HG03108 (cell line): ENCODE results near the gene MSRB3.
"Not testable (repeated sequence)": the region's sequence is repeated elsewhere in the genome, so short reads cannot be mapped to it uniquely, and the experiment has no call there.

Experiments used
- ATAC-seq: cut with Tn5 transposase; IDR thresholded peaks from one replicate; pipeline ENCODE4 v1.9.1; 2021; ENCODE audit warnings: moderate library complexity; ENCODE audit not compliant: unreplicated experiment

MSRB3 gene

GRCh38 chr12:65449400-65449799 lies 170.9 kb downstream of the MSRB3 start:
- no peak for ATAC-seq

DNA sequence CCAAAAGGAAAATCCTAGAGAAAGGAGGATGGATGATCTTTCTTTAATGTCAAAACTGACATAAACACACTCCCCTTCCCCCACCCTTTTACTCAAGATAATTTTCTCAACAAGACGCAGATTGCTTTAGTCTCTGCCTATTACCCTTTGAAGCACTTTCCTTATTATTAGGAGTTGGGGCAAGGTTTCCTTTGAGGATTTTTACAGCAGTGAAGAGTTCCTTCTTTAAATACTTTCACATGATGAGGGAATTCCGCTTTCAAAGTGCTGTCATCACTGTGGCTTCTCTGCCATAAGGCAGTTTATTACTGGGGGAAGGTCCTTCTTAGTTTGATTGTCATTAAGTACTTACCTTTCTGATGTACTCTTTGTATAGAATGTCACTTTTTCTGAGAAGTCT lies 172.1 kb downstream of the MSRB3 start:
- ATAC-seq = no peak

DNA sequence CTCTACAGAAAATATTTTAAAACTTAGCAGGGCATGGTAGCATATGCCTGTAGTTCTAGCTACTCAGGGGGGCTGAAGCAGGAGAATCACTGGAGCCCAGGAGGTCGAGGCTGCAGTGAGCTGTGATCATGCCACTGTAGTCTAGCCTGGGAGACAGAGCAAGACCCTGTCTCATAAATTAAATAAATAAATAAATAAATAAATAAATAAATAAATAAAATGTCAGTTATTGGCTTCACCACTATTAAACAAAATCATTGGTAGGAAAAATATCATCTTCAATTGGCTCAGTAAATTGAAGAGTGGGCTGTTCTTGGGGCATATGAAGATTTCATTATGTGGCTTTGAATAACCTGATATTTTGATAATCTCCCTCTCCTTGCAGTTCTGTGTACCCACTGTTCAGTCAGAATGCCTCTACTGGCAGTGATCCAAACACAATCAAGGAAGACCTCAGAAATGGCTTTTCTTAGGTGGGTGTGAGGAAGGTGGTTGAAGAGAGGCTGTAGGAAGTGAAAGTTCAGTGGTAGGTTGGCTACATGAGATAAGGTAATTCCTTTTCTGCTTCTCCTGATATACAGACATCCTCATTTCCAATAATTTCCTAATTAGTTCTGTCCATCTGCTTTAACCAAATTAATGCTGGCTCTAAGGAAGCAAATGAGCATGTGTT lies 175.8 kb downstream of the MSRB3 start:
- no peak for ATAC-seq

- not testable (repeated sequence) for ATAC-seq
These were observed 178.9 kb downstream of the MSRB3 start for GRCh38 chr12:65457341-65457740.

- no peak for ATAC-seq
These were observed 180.2 kb downstream of the MSRB3 start for GRCh38 chr12:65458718-65459117.

DNA sequence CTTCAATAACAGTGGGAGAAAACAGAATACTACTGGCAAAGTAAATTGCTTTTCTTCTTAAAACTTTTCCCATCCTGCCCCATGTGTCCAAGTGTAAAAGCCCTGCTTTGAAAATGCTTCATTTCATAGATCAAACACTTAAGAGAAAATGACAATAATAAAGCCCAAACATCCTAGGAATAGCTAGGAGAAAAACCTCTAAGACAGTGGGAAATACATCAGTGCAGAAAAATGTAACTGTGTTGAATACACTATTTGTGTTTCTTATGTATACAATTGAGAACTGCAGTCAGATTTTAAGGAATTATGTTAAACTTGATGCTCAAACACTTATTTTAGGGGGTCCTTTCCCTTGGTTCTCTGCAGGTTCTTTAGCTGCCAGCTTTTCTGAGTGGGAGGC lies 181.1 kb downstream of the MSRB3 start:
- ATAC-seq = no peak

DNA sequence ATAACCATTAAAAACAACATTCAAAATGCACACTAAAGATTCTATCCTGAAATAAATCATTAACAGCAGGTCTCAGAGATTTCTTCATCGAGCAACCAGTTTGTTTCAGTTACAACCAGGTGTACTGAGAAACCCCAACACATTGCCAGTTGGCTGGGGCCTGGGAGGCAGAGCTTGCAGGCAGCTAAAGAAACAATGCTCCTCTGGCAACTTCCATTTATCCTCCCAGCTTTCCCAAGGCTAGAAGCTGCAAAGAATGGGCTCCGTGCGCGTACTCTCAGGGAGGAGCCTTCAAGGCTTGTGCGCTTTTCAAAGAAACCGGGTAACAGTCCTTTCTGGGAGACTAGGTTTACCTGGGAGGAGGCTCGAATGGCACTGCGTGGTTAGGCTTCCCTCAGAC lies 181.6 kb downstream of the MSRB3 start:
- no peak for ATAC-seq

- ATAC-seq = no peak
These were observed 182.5 kb downstream of the MSRB3 start for GRCh38 chr12:65461017-65461416.

GRCh38 chr12:65462484-65462883 lies 184.0 kb downstream of the MSRB3 start:
- ATAC-seq = no peak

- ATAC-seq = no peak
These were observed 184.6 kb downstream of the MSRB3 start for GRCh38 chr12:65463082-65463481.

DNA sequence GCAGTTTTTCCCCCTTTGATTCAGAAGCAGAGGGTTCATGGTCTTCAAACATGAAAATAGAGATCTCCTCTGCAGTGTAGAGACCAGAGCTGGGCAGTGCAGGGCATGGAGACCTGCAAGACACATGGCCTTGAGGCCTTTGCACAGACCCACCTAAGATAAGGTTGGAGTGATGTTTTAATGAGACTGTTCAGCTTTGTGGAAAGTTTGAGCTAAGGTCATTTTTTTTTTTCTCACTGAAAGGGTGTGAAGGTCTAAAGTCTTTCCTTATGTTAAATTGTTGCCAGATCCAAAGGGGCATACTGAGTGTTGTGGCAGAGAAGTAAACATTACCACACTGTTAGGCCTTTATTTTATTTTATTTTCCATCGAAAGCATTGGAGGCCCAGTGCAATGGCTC lies 185.1 kb downstream of the MSRB3 start:
- no peak for ATAC-seq

GRCh38 chr12:65464930-65465329 lies 186.4 kb downstream of the MSRB3 start:
- no peak for ATAC-seq

DNA sequence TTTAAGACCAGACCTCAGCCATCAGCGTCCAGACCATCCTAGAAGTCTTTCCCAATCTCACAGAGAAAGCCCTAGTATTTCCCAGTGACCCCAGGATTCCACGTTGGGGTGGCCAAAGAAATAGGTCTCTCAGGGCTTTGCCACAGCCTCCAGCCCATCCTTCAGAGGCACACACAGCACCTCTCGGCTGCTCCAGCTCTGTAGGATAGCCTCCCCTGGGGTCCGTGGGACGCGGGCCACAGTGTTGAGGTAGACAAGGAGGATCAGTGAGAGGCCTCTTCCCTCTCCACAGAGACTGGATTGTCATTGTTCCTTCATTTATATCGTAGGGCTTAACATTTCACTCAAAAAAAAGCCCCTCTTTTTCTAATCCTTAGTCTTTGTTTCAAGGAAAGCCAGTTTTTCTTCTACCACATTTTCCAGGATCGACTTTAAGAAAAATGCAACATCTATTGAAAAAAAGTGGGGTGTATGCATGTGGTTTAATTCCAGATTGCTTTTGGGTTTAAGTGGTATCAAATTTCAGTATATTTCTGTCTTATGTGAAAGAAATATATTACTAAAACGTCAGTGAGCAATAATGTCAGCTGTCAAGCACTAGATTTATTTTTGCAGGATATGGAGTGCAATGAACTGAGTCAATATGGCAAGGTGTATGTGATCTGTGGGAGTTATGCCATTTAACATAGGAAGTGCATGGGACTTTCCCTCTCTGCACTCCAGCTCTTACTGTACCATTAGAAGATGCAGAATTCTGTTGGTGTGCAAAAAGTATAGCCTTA lies 187.5 kb downstream of the MSRB3 start:
- no peak for ATAC-seq

- no peak for ATAC-seq
These were observed 188.4 kb downstream of the MSRB3 start for GRCh38 chr12:65466911-65467310.

GRCh38 chr12:65470256-65470655 lies 191.8 kb downstream of the MSRB3 start:
- no peak for ATAC-seq

GRCh38 chr12:65472079-65472478 lies 193.6 kb downstream of the MSRB3 start:
- no peak for ATAC-seq

GRCh38 chr12:65474831-65475230 lies 196.3 kb downstream of the MSRB3 start:
- ATAC-seq = no peak

GRCh38 chr12:65477721-65478120 lies 199.2 kb downstream of the MSRB3 start:
- no peak for ATAC-seq

- ATAC-seq = not testable (repeated sequence)
These were observed 205.5 kb downstream of the MSRB3 start for GRCh38 chr12:65483891-65484516.

GRCh38 chr12:65488197-65488596 lies 209.7 kb downstream of the MSRB3 start:
- no peak for ATAC-seq

- no peak for ATAC-seq
These were observed 211.8 kb downstream of the MSRB3 start for GRCh38 chr12:65490250-65490649.
